Umbilical cord (tissue), 2 donors: Measurements from ENCODE around the gene FAM78A. TPM values are rescaled to one million over a fixed set of nuclear protein-coding genes. Genes with fewer than 3 reads are reported as not detected.

Experiments used
- DNase-seq: peaks from one replicate; pipeline ENCODE4 v3.0.0-alpha.2; 2015; ENCODE audit warnings: low spot score
- total RNA-seq: library from RNA; depleted of rRNA; stranded (reverse); fragments of >200 nt; gene quantifications from one replicate; pipeline ENCODE4 v1.2.3, GENCODE V29; 2014; ENCODE audit warnings: low replicate concordance; ENCODE audit not compliant: insufficient read depth

The FAM78A gene
- total RNA-seq, 1 donor from 2014 or later, result 8.9 TPM

DNA sequence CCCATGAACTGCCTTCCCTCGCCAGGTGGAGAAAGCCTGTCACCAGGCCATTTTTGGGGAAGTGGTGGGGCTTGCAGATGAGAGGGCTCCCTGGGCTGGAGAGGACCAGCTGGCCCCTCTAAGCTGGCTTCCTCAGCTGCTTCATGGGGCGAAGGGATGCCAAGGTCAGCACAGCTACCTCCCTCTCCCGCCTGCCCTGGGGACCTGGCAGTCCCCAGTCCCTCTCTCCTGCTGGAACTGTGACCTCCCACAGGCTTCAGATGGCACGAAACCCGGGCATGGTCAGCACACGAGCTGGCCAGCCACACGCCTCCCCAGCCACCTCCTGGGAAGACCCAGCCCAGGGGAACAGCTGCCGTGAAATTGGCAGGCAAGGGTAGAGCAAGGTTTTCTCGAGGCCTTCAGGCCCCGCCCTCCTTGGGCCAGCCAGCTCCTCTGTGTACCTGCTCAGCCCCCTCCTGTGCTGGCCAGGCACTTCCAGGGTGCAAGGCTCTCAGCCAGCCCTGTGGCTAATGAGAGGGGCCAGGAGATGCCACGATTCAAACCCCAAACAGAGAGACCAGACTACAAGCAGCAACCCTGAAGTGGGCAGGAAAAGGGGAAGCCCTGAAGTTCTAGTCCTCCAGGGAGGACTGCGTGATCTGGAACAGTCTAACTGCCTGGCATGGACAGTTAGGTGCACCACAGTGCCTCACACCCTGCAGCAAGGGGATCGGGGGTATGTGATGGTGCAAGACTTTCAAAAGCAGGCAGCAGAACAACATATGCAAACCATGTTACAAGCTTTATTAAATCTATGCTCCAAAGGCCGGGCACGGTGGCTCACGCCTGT lies 26.1 kb upstream of the FAM78A start:
- DNase-seq, result no peak

DNA sequence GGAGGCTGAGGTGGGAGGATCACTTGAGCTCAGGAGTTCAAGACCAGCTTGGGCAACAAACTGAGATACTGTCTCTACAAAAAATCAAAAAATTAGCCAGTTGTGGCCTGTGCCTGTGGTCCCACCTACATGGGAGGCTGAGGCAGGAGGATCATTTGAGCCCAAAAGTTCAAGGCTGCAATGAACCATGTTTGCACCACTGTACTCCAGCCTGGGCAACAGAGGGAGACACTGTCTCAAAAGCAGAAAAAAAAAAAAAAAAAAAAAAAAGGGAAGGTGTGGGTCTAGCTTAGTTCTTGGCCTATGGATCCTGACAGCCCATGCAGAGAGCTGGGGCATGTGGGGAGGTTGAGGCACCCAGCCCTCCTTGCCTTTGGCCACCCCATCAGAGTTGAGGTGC lies 24.1 kb upstream of the FAM78A start:
- DNase-seq, result no peak

DNA sequence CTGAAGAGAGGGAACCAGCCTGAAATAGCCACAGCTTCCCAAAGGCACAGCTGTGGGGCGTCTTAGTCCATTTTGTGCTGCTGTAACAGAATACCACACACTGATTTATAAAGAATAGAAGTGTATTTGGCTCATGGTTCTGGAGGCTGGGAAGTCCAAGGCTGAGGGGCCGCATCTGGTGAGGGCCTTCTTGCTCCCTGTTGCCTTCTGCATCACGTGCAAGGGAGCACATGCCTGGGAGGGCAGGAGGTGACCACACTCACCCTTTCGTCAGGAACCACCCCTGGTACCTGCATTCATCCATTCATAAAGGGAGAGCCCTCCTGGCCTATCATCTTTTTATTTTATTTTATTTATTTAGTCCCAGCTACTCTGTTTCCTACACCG lies 23.6 kb upstream of the FAM78A start:
- DNase-seq, result no peak

DNA sequence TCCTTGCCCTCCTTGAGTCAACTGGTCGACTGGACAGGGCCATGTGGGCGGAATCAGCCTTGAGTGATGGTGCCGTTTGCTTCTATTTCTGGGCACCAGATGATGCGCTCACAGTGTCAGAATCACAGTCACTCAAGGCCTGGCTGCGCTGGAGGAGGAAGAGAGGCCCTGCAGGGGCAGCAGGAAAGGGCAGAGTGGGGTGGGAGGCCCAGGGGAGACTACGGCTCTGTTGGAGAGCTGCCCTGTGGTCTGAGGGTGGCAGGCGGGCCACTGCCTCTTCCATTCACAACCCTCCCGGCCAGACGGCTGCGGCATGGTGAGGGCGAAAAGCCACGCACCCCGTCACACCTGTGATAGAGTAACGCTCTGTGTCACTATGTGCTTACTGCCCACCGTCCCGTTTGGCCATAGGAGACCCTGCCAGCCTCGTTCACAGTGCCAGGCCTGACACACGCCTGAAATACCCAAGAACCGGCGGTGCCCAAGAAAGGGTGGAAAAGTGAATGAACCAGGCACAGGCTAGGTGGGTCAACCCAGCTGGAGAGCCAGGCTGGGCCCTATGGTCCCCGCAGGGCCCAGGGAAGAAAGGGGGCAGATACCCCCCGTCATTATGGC lies 23.1 kb upstream of the FAM78A start:
- no peak for DNase-seq

DNA sequence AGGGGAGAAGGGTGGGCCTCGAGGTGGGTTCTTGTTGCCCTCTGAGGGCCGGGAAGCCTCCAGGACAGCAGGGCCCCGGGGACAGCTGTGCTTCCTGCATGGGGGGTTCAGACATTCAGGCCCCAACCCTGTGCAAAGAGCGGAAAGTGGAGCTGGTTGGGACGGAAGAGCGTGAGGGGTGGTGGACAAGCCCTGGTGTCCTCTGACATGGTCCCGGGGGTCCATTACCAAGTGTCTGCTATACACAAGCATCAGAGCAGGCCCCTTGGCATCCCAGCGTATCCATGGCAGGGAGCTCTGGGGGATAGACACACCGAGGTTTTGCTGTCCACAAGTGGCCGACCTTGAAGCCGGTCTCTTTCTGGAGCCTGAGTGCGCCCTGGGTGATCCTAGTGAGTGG lies 22.5 kb upstream of the FAM78A start:
- no peak for DNase-seq

DNA sequence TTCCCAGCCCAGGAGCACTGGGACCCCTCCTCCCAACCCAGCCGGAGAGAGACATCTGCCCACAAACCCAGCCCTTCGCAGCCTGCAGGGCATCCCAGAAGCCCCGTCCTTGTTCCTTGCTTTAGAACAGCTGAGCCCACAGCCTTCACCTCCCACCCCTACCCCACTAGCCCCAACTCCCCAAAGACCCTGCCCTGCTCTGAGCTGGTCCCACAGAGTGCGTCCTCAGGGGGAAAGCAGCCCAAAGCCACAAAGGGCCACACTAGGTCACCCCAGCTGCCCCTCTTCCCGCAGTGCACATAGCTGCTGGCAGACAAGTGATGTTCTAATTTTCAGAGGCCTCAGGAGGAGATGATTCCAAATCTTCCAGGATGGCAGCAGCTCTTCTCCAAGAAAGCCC lies 22.0 kb upstream of the FAM78A start:
- DNase-seq, result no peak

DNA sequence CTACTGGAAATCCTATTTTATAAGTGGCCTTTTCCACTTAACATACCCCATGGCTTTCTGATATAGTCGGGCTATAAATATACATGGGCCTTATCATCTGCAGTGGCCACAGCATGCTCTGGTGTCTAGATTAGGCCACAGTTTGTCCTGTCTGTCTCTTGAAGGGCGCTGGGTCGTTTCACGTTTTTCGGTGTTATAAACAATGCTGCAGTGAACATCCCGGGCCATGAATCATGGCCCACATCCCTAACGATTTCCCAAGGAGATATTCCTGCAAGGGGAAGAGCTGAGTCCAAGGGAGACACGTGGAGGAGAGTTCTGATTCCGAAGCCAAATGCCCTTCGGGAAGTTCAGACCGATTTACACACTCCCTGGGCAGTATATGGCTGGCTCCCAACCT lies 21.6 kb upstream of the FAM78A start:
- DNase-seq, result no peak

DNA sequence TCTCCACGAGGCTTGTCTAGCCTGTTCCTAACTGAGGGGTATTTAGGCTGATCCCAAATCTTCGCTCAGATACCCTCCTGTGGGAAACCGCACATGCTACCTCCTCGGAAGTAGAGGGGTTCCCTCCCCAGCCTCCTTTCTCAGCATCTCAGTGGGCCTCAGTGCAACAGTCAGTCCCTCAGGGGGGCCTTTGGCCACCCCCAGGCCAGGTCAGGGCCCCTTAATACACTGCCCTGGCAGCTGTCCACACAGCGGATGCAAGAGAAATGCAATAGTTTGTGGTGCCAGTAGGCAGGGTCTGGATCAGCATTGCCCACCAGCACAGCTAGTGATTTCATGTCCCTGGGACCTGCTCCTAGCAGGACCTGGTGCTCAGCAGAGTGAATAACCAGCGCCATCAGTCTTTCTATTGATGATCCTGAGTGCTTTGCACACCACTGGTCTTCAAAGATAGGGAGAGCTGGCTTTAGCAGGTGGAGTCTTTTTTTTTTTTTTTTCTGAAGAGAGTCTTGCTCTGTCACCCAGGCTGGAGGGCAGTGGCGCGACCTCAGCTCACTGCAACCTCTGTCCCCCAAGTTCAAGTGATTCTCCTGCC lies 20.7 kb upstream of the FAM78A start:
- DNase-seq, result no peak

DNA sequence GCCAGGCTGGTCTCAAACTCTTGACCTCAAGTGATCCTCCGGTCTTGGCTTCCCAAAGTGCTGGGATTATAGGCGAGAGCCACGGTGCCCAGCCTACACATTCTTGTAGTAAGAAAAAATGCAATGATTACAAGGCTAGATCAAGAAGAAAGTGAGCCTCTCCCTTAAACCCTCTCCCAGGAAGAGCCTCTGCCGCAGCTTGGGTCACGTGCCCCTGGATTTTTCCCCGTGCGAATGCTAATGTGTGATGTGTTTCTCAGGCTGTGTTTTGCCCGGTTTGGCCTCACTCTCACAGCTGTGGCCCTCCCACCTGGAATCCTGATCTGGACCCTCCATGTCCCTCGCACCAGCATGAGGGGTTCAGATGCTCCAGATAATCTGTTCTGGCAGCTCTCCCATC lies 20.1 kb upstream of the FAM78A start:
- DNase-seq, result peak; percentile 56

DNA sequence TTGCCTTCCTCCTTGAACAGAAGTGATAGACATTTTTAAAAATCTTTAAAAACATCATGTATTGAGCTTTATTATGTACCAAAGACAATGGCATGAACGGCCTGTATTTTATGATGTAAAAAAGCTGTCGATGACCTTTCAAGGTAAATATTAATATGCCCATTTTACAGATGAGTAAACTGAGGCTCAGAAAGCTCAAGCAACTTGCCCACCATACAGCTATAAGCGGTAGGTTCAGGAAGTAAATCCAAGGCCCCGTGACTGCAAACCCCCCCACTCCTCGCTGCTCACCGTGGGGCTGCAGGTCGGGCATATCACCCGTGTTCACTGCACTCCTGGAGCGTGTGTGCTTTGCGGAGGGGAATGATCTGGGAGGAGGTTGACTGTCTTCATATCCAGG lies 16.6 kb upstream of the FAM78A start:
- no peak for DNase-seq

DNA sequence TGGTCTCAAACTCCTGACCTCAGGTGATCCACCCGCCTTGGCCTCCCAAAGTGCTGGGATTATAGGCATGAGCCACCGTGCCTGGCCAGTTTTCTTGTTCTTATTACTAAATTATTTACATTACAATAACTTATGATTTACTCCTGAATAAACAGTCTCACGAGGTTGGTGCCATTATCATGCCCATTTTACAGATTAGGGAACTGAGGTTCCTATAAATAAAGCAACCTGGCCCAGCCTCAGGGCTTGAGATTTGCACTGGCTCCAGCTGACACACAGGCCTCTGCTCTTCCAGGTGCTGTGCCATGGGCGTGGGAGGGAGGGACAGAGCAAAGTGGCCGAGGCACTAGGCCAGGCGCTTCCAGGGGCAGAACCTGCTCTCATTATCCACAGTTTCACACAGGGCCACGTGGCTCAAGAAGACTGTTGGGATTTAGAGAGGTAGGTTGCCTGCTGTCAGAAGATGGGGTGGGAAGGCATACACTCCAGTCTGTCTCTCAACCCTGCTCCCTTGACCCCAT lies 15.5 kb upstream of the FAM78A start:
- no peak for DNase-seq

DNA sequence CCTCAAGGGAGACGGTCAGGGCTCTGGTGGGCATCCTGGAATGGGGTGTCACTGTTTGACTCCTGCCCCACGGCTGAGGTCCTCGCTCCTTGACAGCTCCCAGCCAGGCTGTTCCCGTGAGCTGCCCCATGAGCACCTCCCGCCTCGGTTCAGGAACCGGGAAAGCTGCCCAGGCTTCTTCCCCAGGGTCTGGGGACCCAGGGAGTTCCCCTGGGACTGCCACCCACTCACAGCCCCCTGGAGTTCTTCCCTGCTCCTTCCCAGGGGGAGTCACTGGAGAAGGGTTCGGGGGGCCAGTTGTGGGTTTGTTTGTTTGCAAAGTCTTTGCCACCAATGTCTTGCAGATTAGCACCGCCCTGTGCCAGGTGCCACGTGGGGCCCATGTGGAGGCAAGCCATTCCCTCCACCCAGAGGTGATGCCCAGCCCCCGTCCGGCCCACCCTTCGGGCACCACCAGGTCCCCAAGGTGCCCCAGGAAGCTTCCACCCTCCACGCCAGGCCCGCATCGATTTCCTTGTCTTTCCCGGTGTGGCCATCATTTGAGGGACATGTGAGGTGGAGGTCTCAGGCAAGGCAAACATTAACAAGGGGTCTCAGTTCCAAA lies 14.6 kb upstream of the FAM78A start:
- no peak for DNase-seq

DNA sequence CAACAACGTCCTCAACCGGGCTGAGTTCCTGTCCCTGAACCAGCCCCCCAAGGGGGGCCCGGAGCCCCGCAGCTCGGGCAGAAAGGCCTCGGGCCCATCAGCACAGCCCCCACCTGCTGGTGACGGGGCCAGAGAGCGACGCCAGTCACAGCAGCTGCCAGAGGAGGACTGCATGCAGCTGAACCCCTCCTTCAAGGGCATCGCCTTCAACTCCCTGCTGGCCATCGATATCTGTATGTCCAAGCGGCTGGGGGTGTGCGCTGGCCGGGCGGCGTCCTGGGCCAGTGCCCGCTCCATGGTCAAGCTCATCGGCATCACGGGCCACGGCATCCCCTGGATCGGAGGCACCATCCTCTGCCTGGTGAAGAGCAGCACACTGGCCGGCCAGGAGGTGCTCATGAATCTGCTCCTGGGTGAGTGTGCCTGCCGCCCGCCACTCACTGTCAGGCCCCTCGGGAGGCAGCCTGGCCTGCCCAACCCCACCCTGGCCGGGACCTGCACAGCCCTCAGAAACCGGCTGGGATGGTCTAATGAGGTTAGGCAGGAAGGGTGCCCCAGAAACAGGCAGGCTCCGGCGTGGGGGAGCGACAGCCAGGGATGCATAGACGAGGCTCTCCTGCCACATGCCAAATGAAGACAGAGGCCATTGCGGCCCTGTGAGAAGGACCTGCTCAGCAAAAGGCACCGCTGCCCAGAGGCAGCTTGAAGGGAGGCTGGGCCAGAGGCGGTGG lies 13.9 kb upstream of the FAM78A start:
- no peak for DNase-seq

DNA sequence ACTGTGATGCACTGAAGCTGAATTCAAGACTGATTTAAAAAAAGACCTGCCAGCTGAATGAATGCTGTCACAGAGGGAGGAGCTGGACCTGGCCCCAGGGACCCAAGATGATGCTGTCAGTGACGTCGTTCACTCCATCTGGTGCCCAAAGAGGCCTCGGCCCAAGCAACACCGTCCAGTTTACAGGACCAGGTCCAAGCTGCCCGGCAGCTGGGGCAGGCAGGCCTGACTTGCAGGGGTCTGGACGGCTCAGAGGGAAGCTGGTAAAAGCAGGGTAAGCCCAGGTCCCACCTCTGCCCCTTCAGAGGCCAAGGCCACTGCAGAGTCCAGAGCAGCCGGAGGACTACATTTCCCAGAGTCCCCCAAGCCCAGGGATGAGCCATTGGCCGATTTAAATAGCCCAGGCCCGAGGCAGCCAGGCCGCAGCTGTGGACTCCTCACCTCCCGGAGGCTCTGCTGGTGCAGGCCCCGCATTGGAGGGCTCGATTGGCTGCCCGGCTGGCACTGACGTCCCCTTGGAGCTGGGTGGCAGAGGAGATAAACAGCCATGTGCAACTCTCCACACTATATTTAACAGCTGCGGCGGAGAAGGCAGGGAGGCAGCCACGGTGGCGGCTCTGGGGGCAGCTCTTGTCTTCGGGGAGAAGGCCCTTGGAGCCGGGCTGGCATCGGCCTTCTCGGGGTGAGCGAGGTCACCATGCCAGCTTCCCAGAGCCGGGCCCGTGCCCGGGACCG lies 13.2 kb upstream of the FAM78A start, which contains the start of gene PLPP7:
Gene PLPP7, plus strand, starts transcription at position 423 of the 735 bp plus-strand sequence. Its CDS starts 275 bp downstream, at position 698.
- peak; percentile 57 for DNase-seq

DNA sequence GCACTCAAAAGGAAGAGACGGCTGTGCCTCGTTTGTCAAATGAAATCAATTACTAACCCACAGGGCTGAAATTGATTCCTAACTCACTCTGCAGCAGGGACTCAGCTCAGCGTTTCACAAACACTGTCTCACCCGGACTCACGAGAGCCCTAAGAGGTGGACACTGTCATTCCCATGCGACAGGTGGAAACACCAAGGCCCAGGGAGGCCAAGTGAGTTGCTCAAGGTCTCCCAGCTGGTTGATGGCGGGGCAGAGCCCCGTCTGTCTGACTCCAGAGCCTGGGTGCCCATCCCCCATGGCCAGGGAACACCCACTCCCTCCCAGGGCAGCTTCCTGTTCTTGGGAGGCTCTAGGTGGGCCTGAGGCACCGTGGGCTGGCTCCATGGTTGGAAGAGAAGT lies 11.9 kb upstream of the FAM78A start:
- DNase-seq, result no peak

DNA sequence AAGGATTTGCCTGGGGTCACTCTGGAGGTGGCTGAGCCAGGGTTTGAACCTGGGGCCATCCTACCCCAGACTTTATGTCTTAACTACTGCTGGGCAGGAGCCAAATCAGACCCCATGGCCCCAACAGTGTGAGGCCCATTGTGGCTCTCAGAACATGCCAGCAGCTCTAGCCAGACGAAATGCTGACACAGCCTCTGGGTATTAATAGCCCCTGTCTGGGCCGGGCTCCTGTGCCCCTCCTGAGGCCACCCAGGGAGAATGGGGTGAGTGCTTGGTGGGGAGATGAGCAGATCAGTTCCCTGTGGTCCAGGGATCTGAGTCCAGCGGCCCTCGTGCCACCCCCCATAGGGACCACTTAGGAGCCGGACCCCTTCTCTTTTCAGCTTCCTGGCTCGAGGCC lies 11.0 kb upstream of the FAM78A start:
- no peak for DNase-seq

DNA sequence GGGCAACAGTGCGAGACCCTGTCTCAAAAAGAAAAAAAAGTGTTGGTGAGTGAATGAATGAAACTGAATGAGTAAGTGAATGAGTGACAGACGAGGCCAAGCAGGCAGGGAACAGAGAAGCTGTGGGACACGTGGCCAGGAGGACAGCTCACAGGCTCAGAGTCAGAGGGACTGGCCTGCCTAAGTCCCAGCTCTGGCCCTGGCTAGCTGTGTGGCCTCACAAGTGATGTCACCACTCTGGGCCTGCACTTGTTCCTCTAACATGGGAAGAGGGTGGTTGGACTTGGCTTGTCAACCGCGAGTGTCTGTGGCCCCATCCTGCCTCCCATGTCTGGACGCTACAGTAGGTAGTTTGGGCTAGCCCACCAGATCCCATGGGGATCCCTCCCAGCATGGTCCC lies 8.5 kb upstream of the FAM78A start:
- DNase-seq, result no peak

DNA sequence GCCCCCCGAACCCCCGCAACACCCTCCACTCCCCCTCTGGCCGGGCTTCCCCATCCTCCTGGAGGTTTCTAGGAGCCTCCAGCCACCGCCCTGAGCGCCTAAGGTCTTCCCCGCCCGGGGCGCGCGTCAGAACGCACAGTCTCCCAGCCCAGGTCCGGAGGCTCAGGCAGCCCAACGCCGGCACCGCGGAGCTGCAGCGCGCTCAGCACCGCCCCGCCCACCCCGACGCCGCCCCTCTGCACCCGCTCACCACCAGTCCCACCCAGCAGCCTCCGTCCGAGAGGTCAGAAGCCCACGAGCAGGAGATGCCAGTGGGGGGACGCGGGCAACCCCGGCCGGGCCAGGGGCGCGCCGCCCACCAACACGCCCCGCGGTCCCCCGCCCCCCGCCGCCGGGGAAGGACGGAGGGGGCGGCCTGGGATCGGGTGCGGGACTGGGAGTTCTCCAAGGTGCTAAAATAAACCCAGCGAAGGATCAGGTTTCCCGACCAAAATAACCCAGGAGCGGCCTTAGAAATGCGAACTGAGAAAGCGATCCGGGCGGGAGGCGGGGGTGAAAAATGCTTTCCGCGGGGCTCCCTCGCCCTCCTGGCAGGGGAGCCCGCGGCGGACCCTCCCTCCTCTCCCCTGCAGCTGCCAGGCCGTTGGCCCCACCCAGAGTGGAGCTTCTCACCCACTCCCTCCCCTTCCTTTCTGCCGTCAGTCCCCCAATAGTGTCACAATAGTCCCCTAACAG lies 6.5 kb upstream of the FAM78A start:
- DNase-seq, result no peak

DNA sequence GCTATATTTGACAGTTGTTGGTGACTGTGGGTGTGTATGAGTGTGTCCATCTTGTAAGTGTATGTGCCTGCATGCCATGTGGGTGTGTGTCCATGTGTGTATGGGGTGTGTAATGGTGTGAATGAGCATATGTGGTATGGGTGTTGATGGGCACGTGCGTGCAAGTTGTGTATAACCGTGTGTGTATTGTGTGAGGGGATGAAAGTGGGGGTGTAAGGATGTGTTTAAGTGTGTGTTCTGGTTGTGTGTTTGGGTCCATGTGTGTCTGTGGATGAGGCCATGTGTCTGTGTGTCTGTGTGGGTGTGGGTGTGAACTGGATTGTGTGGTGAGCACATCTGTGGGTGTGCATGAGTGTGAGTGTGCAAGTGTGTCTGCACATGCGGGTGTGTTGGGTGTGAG lies 5.9 kb upstream of the FAM78A start:
- DNase-seq, result no peak
